ENCODE results near the gene LRRC4.

LRRC4 gene

GRCh38 chr7:128057909-128058308, 26.7 kb upstream of the LRRC4 start:
- H3K9me3 ChIP-seq (ENCODE audit: insufficient read depth, low read length), result no peaks in the 10 kb centered on the region
- no peak for TF ChIP-seq ZNF274 (IDR thresholded peaks at IDR 0.05; ENCODE audit: low read depth, low read length)
- no peak for TF ChIP-seq SUZ12 (IDR thresholded peaks at IDR 0.05; ENCODE audit: extremely low read depth, insufficient read depth, insufficient read length)
- TF ChIP-seq YY1 (IDR thresholded peaks at IDR 0.05; ENCODE audit: insufficient read depth, insufficient read length), result no peak
- no peak overlapping the region for H3K9ac ChIP-seq (ENCODE audit: insufficient read length, low read depth)
- H3K4me3 ChIP-seq (ENCODE audit: insufficient read length, low read depth), result no peak overlapping the region
- no peaks in the 10 kb centered on the region for H3K27me3 ChIP-seq (ENCODE audit: insufficient read depth, insufficient read length)
- DNase-seq (ENCODE audit: low read depth, low spot score), result no peak
- peaks cover 6% of the 10 kb centered on the region for H3K4me1 ChIP-seq (ENCODE audit: insufficient read depth, insufficient read length)
- H3K36me3 ChIP-seq (ENCODE audit: insufficient read depth, insufficient read length, low read length), result peaks cover 5% of the 10 kb centered on the region

GRCh38 chr7:128056901-128057300, 25.7 kb upstream of the LRRC4 start:
- TF ChIP-seq ZNF274 (IDR thresholded peaks at IDR 0.05; ENCODE audit: low read depth, low read length) (no peak), YY1 (IDR thresholded peaks at IDR 0.05; ENCODE audit: insufficient read depth, insufficient read length) (no peak), SUZ12 (IDR thresholded peaks at IDR 0.05; ENCODE audit: extremely low read depth, insufficient read depth, insufficient read length) (no peak)
- Histone ChIP-seq H3K9ac (ENCODE audit: insufficient read length, low read depth) (no peak overlapping the region), H3K27me3 (ENCODE audit: insufficient read depth, insufficient read length) (no peaks in the 10 kb centered on the region), H3K4me1 (ENCODE audit: insufficient read depth, insufficient read length) (peaks cover 4% of the 10 kb centered on the region), H3K9me3 (ENCODE audit: insufficient read depth, low read length) (no peaks in the 10 kb centered on the region), H3K36me3 (ENCODE audit: insufficient read depth, insufficient read length, low read length) (peaks cover 5% of the 10 kb centered on the region), H3K4me3 (ENCODE audit: insufficient read length, low read depth) (no peak overlapping the region)
- no peak for DNase-seq (ENCODE audit: low read depth, low spot score)

- no peak for DNase-seq (ENCODE audit: low read depth, low spot score)
- Histone ChIP-seq H3K9ac (ENCODE audit: insufficient read length, low read depth) (no peak overlapping the region), H3K4me1 (ENCODE audit: insufficient read depth, insufficient read length) (no peaks in the 10 kb centered on the region), H3K27me3 (ENCODE audit: insufficient read depth, insufficient read length) (no peaks in the 10 kb centered on the region), H3K4me3 (ENCODE audit: insufficient read length, low read depth) (no peak overlapping the region), H3K36me3 (ENCODE audit: insufficient read depth, insufficient read length, low read length) (peaks cover 5% of the 10 kb centered on the region), H3K9me3 (ENCODE audit: insufficient read depth, low read length) (no peaks in the 10 kb centered on the region)
- TF ChIP-seq SUZ12 (IDR thresholded peaks at IDR 0.05; ENCODE audit: extremely low read depth, insufficient read depth, insufficient read length), result no peak
- TF ChIP-seq YY1 (IDR thresholded peaks at IDR 0.05; ENCODE audit: insufficient read depth, insufficient read length), result no peak
- TF ChIP-seq ZNF274 (IDR thresholded peaks at IDR 0.05; ENCODE audit: low read depth, low read length), result no peak
These were observed 24.4 kb upstream of the LRRC4 start for GRCh38 chr7:128055637-128056036.

DNA sequence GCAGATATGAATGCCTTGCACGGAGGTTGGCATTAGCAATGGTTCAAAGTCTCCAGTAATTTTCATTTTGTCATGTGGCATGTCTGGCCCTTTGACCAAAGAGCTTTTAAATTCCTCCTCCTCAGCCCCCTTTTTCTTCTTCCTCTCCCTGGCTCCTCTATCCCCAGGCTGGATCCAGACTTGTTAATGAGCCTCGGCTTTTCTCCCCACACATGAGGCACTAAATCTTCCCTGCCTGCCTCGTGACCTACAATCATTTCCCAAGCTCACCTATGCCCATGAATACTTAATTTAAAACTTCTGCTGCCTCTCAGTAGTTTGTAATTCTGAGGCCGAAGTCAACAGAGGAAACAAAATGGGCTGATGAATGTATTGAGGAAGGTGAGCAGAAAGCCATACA, 23.3 kb upstream of the LRRC4 start:
- no peak overlapping the region for H3K4me3 ChIP-seq (ENCODE audit: insufficient read length, low read depth)

GRCh38 chr7:128053991-128054390, 22.8 kb upstream of the LRRC4 start:
- Histone ChIP-seq H3K4me3 (ENCODE audit: insufficient read length, low read depth) (no peak overlapping the region), H3K4me1 (ENCODE audit: insufficient read depth, insufficient read length) (no peaks in the 10 kb centered on the region), H3K9ac (ENCODE audit: insufficient read length, low read depth) (no peak overlapping the region), H3K9me3 (ENCODE audit: insufficient read depth, low read length) (no peaks in the 10 kb centered on the region), H3K36me3 (ENCODE audit: insufficient read depth, insufficient read length, low read length) (peaks cover 5% of the 10 kb centered on the region), H3K27me3 (ENCODE audit: insufficient read depth, insufficient read length) (no peaks in the 10 kb centered on the region)
- TF ChIP-seq ZNF274 (IDR thresholded peaks at IDR 0.05; ENCODE audit: low read depth, low read length), result no peak
- TF ChIP-seq YY1 (IDR thresholded peaks at IDR 0.05; ENCODE audit: insufficient read depth, insufficient read length), result no peak
- no peak for TF ChIP-seq SUZ12 (IDR thresholded peaks at IDR 0.05; ENCODE audit: extremely low read depth, insufficient read depth, insufficient read length)
- no peak for DNase-seq (ENCODE audit: low read depth, low spot score)

More for the DNA sequence above, 23.3 kb upstream of the LRRC4 start:
- TF ChIP-seq YY1 (IDR thresholded peaks at IDR 0.05; ENCODE audit: insufficient read depth, insufficient read length) (no peak), ZNF274 (IDR thresholded peaks at IDR 0.05; ENCODE audit: low read depth, low read length) (no peak), SUZ12 (IDR thresholded peaks at IDR 0.05; ENCODE audit: extremely low read depth, insufficient read depth, insufficient read length) (no peak)
- H3K9me3 ChIP-seq (ENCODE audit: insufficient read depth, low read length), result no peaks in the 10 kb centered on the region
- H3K36me3 ChIP-seq (ENCODE audit: insufficient read depth, insufficient read length, low read length), result peaks cover 5% of the 10 kb centered on the region
- no peak overlapping the region for H3K9ac ChIP-seq (ENCODE audit: insufficient read length, low read depth)
- H3K4me1 ChIP-seq (ENCODE audit: insufficient read depth, insufficient read length), result no peaks in the 10 kb centered on the region
- no peak for DNase-seq (ENCODE audit: low read depth, low spot score)
- no peaks in the 10 kb centered on the region for H3K27me3 ChIP-seq (ENCODE audit: insufficient read depth, insufficient read length)

DNA sequence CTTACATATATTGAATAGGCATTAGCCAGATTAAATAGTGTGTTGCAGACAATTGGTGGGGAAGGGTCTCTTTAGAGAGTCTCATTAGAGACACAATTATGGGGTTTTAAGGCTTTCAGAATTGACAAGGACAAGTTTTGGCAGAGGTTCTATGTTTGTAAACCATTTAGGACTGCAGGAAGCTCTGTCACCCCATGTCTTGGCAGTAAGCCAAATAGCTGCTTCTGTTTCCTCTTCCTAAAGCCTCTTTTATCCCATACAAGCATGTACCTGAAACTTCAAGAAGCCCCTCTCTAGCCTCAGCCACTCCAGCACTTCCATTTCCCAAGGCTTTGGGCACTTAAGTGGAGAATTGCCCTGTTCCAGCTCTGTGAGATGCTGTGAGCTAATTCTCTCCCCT, 21.8 kb upstream of the LRRC4 start:
- DNase-seq (ENCODE audit: low read depth, low spot score), result no peak
- H3K4me1 ChIP-seq (ENCODE audit: insufficient read depth, insufficient read length), result no peaks in the 10 kb centered on the region
- no peak overlapping the region for H3K9ac ChIP-seq (ENCODE audit: insufficient read length, low read depth)

GRCh38 chr7:128052404-128052803, 21.2 kb upstream of the LRRC4 start:
- no peaks in the 10 kb centered on the region for H3K4me1 ChIP-seq (ENCODE audit: insufficient read depth, insufficient read length)
- no peaks in the 10 kb centered on the region for H3K27me3 ChIP-seq (ENCODE audit: insufficient read depth, insufficient read length)
- no peaks in the 10 kb centered on the region for H3K9me3 ChIP-seq (ENCODE audit: insufficient read depth, low read length)
- TF ChIP-seq YY1 (IDR thresholded peaks at IDR 0.05; ENCODE audit: insufficient read depth, insufficient read length), result no peak
- TF ChIP-seq SUZ12 (IDR thresholded peaks at IDR 0.05; ENCODE audit: extremely low read depth, insufficient read depth, insufficient read length), result no peak
- TF ChIP-seq ZNF274 (IDR thresholded peaks at IDR 0.05; ENCODE audit: low read depth, low read length), result no peak
- H3K9ac ChIP-seq (ENCODE audit: insufficient read length, low read depth), result no peak overlapping the region
- H3K36me3 ChIP-seq (ENCODE audit: insufficient read depth, insufficient read length, low read length), result peaks cover 5% of the 10 kb centered on the region
- DNase-seq (ENCODE audit: low read depth, low spot score), result no peak
- H3K4me3 ChIP-seq (ENCODE audit: insufficient read length, low read depth), result no peak overlapping the region

More for the DNA sequence above, 21.8 kb upstream of the LRRC4 start:
- Histone ChIP-seq H3K4me3 (ENCODE audit: insufficient read length, low read depth) (no peak overlapping the region), H3K36me3 (ENCODE audit: insufficient read depth, insufficient read length, low read length) (peaks cover 5% of the 10 kb centered on the region), H3K27me3 (ENCODE audit: insufficient read depth, insufficient read length) (no peaks in the 10 kb centered on the region), H3K9me3 (ENCODE audit: insufficient read depth, low read length) (no peaks in the 10 kb centered on the region)
- TF ChIP-seq YY1 (IDR thresholded peaks at IDR 0.05; ENCODE audit: insufficient read depth, insufficient read length) (no peak), ZNF274 (IDR thresholded peaks at IDR 0.05; ENCODE audit: low read depth, low read length) (no peak), SUZ12 (IDR thresholded peaks at IDR 0.05; ENCODE audit: extremely low read depth, insufficient read depth, insufficient read length) (no peak)

Measured in NT2/D1 (cell line).